ENCODE data around the gene EML3.
"Not testable (repeated sequence)": the region's sequence is repeated elsewhere in the genome, so short reads cannot be mapped to it uniquely, and the experiment has no call there.

DNA sequence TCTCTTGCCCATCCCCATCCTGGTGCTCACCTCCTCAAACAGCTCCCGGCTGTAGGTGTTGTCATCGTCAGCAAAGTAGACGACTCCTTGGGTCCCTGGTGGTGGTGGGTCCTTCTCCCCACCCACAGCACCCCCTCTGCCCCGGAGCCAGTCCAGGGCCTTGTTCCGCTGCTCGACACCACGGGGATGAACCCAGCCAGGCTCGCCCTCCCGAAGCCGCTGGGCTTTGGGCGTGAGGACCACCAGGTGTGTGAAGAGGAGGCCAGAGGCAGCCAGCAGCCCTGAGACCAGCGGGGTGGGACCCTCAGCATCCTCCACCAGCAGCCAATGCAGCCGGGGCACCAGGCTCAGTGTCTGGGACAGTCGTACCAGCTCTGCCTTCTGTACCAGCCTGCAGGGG is 4.4 kb upstream of the EML3 start:
- TF ChIP-seq, protein P1, sequence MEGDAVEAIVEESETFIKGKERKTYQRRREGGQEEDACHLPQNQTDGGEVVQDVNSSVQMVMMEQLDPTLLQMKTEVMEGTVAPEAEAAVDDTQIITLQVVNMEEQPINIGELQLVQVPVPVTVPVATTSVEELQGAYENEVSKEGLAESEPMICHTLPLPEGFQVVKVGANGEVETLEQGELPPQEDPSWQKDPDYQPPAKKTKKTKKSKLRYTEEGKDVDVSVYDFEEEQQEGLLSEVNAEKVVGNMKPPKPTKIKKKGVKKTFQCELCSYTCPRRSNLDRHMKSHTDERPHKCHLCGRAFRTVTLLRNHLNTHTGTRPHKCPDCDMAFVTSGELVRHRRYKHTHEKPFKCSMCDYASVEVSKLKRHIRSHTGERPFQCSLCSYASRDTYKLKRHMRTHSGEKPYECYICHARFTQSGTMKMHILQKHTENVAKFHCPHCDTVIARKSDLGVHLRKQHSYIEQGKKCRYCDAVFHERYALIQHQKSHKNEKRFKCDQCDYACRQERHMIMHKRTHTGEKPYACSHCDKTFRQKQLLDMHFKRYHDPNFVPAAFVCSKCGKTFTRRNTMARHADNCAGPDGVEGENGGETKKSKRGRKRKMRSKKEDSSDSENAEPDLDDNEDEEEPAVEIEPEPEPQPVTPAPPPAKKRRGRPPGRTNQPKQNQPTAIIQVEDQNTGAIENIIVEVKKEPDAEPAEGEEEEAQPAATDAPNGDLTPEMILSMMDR (IDR thresholded peaks at IDR 0.05; ENCODE audit: poor library complexity, severe bottlenecking) = not testable (repeated sequence)
- not testable (repeated sequence) for TF ChIP-seq EZH2 (IDR thresholded peaks at IDR 0.05; ENCODE audit: borderline replicate concordance, insufficient read depth, low read length, poor library complexity, severe bottlenecking); POLR2AphosphoS5 (IDR thresholded peaks at IDR 0.05); RAD21 (conservative IDR thresholded peaks at IDR 0.05); TAF1 (IDR thresholded peaks at IDR 0.05; ENCODE audit: low read depth); MXI1 (conservative IDR thresholded peaks at IDR 0.05; ENCODE audit: poor library complexity, severe bottlenecking); EP300 (conservative IDR thresholded peaks at IDR 0.05; ENCODE audit: poor library complexity, severe bottlenecking)
- TF ChIP-seq, protein P2, sequence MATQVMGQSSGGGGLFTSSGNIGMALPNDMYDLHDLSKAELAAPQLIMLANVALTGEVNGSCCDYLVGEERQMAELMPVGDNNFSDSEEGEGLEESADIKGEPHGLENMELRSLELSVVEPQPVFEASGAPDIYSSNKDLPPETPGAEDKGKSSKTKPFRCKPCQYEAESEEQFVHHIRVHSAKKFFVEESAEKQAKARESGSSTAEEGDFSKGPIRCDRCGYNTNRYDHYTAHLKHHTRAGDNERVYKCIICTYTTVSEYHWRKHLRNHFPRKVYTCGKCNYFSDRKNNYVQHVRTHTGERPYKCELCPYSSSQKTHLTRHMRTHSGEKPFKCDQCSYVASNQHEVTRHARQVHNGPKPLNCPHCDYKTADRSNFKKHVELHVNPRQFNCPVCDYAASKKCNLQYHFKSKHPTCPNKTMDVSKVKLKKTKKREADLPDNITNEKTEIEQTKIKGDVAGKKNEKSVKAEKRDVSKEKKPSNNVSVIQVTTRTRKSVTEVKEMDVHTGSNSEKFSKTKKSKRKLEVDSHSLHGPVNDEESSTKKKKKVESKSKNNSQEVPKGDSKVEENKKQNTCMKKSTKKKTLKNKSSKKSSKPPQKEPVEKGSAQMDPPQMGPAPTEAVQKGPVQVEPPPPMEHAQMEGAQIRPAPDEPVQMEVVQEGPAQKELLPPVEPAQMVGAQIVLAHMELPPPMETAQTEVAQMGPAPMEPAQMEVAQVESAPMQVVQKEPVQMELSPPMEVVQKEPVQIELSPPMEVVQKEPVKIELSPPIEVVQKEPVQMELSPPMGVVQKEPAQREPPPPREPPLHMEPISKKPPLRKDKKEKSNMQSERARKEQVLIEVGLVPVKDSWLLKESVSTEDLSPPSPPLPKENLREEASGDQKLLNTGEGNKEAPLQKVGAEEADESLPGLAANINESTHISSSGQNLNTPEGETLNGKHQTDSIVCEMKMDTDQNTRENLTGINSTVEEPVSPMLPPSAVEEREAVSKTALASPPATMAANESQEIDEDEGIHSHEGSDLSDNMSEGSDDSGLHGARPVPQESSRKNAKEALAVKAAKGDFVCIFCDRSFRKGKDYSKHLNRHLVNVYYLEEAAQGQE (IDR thresholded peaks at IDR 0.05; ENCODE audit: borderline replicate concordance) = not testable (repeated sequence)
